ENCODE results near the gene ABCA9. TPM values are rescaled to one million over a fixed set of nuclear protein-coding genes. Genes with fewer than 3 reads are reported as not detected.

The ABCA9 gene
- total and polyA plus RNA-seq, 9 of the 15 experiments (the other 6 are each of a cell fraction or from before 2014, with no cell fraction given) = 0.04 TPM; not detected in 8

- H3K79me2 ChIP-seq (ENCODE audit: control insufficient read depth, insufficient read depth, low read length) = no peaks in the 10 kb centered on the region
- FAIRE-seq (no peak), ATAC-seq (no peak), DNase-seq (ENCODE audit: extremely low read depth in 1 of 4, low spot score in 3 of 4) (no peak)
- no peak overlapping the region for H3K9ac ChIP-seq (ENCODE audit: insufficient read depth in 1 of 2, low read depth in 2 of 2, low read length in 2 of 2)
- no peaks in the 10 kb centered on the region for H3K27me3 ChIP-seq (ENCODE audit: control insufficient read depth in 2 of 2, insufficient read depth in 2 of 2, low read length in 2 of 2)
- 42% methylated on average over 9 of the region's 10 CpGs for WGBS (ENCODE audit: insufficient coverage, low coverage, missing lambda C conversion rate)
- H3K9me3 ChIP-seq (replicated peaks; ENCODE audit: control insufficient read depth, insufficient read depth, low read depth, low read length) = no peaks in the 10 kb centered on the region
- ChIA-PET CTCF (ENCODE audit: low intra/inter-chr PET ratio) (no interaction called here), POLR2A (no interaction called here)
- in situ Hi-C loops (cut with MboI) (no loop called here), intact Hi-C loops (cut with micrococcal nuclease) (no loop called here)
- no peak overlapping the region for H3K4me2 ChIP-seq (ENCODE audit: insufficient read depth, low read length)
- TF ChIP-seq PKNOX1 (IDR thresholded peaks at IDR 0.05) (0 out of 2 replicates have a peak, but pooled peaks have one; percentile 31), ZBTB17 (CRISPR knock-in tag; IDR thresholded peaks at IDR 0.05) (no peak)
- peak overlapping the region; percentile 54; the same call in 1 of the 2 replicates for H2AFZ ChIP-seq (ENCODE audit: low read depth, low read length)
- no peak overlapping the region for H3K27ac ChIP-seq (ENCODE audit: extremely low read depth, low read depth, low read length)
- no peaks in the 10 kb centered on the region for H3K9me1 ChIP-seq (ENCODE audit: control insufficient read depth, insufficient read depth, low read length)
- no peaks in the 10 kb centered on the region for H4K20me1 ChIP-seq (replicated peaks; ENCODE audit: control insufficient read depth, insufficient read depth, low read length)
- no peaks in the 10 kb centered on the region; the same call in 2 of the 3 replicates for H3K36me3 ChIP-seq (ENCODE audit: control insufficient read depth, insufficient read depth, low read length)
- no peak overlapping the region for H3K4me3 ChIP-seq
- no TSS peak for BruUV-seq (replicated peaks)
- peaks cover 13 to 28% of the 10 kb centered on the region in 2 experiments for H3K4me1 ChIP-seq (replicated peaks in 1 of 2; ENCODE audit: control insufficient read depth in 2 of 2, insufficient read depth in 2 of 2, low read length in 2 of 2)
These were observed 45.4 kb upstream of the ABCA9 start for GRCh38 chr17:69105907-69106730.
